NCI-H128 (cell line): ENCODE data around the gene COL11A1.

ENCODE experiments used
- DNase-seq: peaks from one replicate; lab custom pipeline; 2025; ENCODE audit not compliant: unreplicated experiment; lab: John Stamatoyannopoulos, UW

The COL11A1 gene

DNA sequence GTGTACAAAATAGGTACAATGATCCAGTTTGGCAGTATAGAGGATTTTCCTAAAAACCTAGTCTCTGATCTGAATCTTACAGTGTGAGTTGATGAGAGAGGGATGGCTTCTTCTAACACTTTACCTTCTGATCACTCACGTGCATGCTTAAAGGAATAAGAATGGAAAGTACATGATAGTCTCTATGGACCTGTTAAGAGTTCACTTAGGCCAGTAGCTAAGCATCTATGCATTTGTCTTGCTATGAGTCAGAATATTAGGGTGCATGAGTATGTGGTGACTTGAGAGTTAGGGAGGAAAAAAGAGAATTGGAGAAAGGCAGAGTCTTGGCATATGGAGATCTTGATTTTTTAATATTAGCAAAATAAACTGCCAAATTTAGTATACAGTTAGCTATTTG is 206.3 kb downstream of the COL11A1 start:
- no peak for DNase-seq

DNA sequence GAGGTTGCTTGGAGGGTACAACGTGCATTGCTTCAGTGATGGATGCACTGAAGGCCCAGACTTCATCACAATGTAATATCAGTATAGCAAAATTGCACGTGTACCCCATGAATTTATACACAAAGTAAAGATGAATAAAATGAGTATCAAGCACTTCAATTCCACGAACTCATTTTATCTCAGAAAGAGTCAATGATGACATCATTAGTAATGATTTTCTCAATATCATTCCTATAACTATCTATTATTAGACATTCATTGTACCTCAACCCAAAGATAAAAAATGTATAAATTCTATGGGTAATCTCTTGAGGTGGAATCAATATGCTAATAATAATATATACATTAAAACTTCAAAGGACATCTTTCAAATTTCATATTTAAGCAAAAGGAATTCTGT is 208.4 kb downstream of the COL11A1 start:
- DNase-seq = no peak

DNA sequence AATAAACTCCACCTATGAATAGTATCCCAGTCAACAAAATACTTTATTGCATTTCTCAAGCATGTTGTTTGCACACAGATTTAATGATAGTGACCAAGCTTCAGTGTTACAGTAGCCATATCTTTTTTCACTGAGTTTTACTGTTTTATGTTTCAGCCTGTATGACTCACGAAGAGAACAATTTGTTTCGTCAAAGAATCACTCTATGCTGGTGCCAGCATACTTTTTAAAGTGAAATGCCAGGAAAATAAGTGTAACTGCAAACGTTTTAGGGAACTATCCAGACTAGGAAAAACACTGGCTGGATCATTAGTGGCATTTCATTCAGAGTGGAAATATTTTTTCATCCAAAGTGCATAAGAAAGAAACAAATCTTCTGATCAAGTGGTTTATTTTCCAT is 210.8 kb downstream of the COL11A1 start:
- DNase-seq = no peak

DNA sequence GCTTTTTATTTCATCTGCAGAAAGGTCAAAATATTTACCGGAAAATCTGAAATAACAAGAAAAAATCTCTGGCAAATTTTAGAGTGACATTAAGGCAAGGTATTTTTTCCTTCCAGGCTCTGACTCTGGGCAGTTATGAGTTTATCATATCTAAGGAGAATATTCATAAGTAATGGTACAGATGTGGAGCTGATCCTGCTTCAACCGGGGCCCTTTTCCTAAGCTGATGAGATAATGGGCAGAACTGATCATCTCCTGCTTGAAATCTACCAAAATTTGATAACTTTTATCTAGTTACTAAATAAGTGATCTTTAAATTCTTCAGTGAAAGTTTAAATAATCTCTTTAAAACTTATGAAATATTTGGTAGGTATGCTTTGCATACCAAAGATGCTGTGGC is 211.6 kb downstream of the COL11A1 start:
- DNase-seq = no peak

DNA sequence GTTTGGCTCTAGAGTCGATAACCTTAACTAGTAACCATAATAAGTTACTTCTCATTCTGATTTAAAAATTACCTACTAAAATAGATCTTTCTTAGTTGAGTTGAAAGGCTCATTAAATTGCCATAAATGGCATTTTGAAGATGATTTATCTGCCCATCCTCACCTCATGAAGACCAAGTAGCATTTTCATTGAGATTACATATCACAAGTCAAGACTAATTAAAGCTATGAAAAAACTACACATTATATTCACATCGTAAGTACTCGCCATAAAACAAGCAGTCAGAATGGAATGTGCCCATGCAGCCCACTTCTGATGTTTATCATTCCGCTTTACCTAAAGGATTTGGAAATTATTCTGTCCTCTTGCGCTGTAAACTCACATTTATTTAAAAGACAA is 212.0 kb downstream of the COL11A1 start:
- no peak for DNase-seq

DNA sequence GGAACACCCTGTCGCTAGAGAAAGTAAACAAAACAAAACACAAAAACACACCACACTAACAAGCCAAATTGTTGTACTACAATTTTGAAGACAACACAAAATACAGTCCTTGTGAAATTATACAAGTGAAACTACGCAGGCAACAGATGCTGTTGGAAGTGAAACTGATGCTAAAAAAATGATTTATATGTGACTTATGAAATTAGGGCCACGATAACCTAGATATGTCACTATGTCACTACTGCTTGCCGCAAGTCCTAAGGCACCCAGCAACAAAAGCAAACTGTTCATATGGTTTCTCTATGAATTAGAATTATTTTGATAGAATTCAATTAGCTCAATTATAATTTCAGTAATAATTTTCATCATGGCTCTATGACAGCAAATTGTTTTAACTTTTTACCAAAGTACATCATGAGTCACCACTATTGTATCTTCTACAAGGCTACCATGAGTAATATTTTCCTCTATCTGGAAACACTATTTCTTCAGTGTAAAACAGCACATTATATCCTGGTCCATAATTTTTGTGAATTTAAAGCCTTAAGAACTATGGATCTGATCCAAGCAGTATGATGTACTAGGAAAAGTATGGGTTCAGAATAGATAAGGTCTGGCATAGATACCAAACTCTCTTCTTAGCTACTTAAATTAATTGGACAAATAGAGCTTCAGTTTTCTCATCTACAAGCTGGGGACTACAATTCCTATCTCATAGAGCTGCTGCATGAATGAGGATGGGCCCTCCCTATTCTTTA is 216.3 kb downstream of the COL11A1 start:
- DNase-seq = no peak

DNA sequence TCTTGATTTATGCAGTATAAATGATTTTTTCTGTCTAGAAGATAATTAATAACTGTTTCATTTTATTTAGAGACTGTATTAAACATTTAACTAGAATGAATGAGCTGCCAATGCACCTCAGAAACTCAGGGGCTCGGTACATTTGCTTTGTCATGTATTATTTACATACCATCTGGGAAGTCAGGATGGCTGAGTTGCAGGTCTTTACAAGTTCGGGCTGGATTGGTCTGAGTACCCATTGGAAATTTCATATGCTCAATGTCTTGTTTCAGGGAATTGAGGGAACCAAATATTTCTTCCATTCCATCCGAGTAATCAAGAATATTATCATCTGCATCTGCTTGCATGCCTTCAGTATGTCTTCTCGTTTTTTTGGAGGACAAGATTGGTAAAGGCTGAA is 221.7 kb downstream of the COL11A1 start:
- no peak for DNase-seq

DNA sequence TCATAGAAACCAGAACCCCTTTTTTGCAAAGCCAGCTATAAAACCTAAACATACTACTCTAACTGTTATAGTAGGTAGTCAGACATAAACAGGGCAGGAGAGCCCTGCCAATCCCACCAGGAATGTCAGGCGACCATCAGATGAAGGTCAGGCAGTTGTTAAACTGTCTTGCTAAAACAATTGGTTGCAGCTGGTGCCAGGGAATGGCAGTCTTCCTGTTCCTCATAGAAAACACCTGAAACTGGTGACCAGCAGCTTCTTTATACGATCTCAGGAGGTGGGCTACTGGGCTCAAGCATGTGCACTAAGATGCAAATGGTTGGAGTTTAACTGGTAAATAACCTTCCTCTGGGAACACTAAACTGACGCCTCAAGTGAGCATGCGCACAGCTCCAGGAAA is 224.1 kb downstream of the COL11A1 start:
- DNase-seq = no peak

DNA sequence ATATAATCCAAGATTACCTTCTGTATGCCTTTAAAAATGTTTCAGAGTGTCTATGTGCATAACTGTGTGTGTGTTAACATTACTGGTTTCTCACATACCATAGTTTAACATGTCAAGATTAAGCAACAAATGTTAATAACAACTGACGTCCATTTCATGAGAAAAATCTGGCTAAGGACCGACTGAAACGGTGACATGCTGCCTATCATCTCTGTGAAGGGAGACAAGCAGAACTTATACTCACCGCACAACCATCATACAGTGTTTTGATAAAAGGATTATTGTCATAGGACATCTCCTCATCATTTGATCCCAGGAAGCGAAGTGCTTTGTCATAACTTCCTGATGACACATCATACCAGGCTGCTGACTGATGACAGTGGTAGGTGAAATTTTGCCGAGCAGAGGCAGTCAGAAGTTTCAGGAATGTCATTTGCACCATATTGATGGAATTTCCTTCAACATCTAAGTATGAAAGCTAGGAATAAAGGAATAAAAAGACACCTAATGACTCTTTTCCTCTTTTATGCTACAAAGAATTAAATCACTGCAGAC is 228.8 kb downstream of the COL11A1 start:
- no peak for DNase-seq

DNA sequence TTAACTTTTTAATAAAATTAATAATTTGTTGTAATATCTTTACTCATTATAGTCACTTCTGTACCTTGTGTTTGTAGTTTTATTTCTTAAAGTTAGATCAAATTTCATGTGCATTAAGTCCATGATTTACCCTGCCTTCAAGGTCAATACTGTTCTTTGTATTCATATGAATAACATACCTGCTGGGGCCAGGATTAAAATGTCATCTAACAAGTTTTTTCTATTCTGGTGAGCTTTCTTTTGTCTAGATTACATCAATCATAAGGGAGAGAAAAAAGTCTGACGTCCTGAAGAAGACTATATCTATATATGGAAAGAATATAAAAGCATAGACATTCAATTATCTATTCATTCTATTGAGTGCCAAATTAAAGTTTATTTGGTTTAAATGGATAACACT is 232.6 kb downstream of the COL11A1 start:
- DNase-seq = no peak

DNA sequence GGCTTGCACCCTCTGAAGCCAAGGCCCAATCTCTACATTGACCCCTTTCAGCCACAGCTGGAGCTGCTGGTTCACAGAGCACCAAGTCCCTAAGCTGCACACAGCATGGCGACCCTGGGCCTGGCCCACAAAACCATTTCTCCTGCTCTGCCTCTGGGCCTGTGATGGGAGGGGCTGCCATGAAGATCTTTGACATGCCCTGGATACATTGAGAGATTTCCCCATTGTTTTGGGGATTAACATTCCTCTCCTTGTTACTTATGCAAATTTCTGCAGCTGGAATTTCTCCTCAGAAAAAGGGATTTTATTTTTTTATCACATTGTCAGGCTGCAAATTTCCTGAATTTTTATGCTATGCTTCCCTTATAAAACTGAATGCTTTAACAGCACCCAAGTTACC is 235.8 kb downstream of the COL11A1 start:
- DNase-seq = no peak

DNA sequence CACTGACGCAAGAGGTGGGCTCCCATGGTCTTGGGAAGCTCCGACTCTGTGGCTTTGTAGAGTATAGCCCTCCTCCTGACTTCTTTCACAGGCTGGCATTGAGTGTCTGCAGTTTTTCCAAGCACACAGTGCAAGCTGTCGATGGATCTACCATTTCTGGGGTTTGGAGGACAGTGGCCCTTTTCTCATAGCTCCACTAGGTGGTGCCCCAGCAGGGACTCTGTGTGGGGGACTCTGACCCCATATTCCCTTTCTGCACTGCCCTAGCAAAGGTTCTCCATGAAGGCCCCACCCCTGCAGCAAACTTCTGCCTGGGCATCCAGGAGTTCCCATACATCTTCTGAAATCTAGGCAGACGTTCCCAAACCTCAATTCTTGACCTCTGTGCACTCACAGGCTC is 236.2 kb downstream of the COL11A1 start:
- no peak for DNase-seq

DNA sequence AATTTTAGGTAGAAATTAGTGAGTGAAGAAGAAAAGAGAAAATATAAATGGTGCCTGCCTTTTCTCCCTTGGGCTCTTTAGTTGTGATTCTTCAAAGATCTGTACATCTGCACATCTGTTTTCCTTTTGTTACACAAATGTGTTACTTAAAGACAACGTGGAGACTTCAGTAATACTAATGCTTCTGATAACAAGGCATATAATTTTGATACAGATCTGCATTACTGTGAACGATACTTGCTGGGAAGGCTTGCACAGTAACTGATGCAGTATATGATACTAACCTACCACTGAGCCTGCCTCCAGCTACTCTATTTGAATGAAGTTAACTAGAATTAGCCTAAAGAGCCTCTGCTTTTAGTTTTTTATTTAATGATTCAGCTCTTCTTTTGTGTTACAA is 244.6 kb downstream of the COL11A1 start:
- no peak for DNase-seq

DNA sequence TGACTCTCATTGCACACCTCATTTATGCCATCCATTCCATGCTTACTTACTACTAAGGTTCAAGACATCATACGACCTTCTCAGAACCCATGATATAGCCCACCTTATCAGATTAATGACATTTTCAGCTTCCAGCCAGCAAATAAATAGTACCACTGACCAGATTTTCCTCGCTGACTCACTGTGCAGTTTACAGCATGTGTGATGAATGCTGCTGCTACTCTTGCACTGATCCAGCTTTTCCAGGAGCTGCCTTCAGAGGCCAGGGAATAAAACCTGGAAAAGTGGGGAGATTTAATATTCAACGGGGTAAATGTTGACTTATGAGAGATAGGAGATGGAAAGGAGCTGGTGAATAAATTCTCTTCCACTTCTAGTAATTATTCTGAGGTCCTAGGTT is 247.1 kb downstream of the COL11A1 start:
- DNase-seq = no peak

DNA sequence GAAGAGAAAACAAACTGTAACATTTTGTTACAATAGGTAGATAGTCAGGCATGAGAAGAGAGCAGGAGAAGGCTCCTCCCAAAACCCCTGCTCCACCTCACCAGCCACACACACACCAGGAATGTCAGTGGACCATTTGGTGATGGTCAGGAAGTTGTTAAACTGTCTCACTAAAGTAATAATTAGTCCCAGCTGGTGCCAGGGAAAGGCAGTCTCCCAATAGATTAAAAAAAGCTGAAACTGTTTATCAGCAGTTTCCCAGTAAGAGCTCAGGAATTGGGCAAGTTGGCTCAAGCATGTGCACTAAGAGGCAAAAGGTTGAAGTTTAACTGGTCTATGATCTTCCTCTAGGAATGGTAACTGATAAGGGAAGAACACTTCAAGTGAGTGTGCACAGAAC is 249.6 kb downstream of the COL11A1 start:
- DNase-seq = no peak

DNA sequence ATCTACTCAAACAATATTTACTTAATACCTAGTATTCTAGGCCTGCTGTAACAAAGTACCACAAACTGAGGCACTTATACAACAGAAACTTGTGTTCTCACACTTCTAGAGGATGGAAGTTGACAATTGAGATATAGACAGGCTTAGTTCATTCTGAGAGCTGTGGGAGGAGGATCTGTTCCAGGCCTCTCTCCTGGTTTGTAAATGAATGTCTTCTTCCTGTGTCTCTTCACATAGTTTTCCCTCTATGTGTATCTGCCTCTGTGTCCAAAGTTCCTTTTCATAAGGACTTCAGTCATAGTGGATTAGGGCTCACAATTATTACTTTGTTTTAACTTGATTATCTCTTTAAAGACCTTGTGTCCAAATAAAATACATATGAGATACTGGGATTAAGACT is 251.1 kb downstream of the COL11A1 start:
- DNase-seq = no peak

DNA sequence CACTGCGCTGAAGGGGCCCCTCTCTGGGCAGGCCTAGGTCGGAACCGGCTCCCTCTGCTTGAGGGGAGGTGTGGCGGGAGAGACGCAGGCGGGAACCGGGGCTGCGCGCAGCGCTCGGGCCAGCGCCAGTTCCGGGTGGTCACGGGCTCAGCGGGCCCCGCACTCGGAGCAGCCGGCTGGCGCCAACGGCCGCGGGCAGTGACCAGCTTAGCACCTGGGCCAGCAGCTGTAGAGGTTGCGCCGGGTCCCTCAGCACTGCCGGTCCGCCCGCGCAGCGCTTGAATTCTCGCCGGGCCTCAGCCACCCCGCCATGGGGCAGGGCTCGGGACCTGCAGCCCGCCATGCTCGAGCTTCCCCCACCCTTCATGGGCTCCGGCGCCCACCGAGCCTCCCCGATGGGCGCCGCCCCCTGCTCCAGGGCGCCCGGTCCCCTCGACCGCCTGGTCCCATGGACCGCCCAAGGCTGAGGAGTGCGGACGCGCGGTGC is 254.6 kb downstream of the COL11A1 start:
- no peak for DNase-seq

DNA sequence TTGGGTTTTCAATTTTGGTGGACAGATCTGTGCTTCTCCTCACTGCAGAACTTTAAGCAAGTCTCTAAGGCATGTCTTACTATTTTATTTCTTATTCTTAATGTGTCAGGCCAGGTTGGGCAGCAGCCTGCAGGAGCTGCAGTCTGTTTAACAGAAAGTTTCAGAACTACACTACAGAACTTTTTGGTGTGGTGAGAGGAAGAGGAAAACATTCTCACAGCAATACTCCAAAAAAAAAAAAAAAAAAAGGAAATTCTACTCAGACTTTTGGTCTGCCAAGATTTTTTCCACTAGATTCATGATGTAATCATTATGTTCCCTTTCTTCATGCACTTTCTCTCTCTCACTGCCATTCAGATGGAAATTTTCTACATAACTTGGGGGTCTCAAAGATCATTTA is 255.2 kb downstream of the COL11A1 start:
- DNase-seq = no peak

DNA sequence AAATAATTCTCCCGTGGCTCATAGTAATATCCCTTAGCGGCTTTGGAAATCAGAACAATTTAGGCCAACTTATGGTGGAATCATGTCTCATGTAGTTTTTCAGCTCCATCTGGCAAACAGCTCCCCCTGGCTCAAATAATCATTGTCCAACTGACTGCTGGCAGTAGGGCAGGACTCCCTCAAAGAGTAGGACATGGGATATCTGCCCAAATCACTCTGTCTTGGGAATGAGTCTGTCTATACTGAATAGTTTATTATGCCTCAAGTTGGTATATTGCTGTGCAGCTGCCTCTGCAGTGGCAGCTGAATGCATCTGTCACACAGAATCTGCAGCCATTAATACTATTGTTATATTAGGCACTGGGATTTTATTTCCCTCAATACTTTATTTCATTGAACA is 255.7 kb downstream of the COL11A1 start:
- DNase-seq = no peak

DNA sequence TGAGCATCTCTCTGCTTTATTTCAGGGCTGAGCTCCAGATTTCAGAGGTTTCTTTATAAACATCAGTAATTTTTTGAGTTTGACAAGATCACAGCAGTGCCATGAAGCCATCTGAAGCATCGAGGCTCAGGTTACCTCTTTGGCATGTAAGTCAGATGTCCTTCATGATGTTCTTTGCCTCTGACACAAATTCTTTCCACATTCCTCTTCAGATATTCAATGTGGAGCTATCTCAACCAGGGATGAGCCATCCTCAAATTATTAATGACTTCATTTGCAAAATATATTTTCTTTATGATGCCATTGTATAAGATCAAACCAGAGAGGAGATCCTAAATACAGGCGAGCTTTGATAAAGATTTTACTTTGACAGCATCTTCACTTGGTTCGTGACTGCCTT is 256.7 kb downstream of the COL11A1 start:
- DNase-seq = no peak

DNA sequence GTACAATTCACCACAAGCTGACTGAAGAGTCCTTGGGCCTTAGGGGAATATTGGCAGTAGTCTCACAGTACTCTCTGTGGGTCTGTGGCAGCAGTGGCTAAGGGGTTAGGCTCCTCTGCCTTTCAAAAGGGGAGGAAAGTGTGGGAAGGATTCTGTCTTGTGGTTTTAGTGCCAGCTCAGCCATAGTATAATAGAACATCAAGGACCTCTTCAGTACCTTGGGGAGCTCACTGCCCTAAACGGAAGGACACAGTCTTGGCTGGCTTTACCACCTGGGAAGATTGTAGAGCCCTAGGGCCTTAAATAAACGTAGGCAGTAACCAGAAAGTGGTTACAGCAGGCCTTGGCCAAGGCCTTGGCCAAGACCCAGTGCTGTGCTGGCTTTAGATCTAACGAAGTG is 265.7 kb downstream of the COL11A1 start:
- no peak for DNase-seq

DNA sequence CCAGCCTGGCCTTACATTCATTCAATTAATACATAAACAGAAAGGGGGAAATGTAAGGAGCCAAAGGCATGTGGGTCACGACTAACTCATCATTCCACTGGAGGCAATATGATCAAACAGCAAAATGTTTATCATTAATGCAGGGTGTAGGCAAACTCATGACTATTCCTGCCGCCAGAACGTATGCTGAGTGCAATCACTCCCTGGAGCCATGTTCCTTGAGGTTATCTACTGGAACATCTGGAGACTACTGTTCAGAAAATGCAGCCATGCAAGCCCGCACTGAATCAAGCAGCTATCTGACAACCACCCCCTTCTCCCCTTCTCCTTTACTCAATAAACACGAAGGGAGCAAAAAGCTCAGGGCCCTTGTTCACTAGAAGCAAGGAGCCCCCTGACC is 267.6 kb downstream of the COL11A1 start:
- DNase-seq = no peak

DNA sequence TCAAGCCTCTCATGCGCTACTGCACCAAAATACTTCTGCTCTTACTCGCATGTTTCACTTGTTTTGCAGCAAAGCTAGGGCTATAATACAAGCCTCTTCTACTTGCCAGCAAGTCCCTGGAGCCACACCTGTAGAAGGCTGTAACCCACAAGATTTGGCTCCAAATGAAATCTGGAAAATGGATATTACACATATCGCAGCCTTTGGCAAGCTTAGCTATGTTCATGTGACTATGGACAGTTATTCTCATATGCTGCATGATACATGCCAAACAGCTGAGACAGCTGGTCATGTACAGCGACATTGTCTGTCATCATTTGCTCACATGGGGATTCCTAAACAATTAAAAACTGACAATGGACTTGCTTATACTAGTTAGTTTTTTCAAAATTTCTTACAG is 270.3 kb downstream of the COL11A1 start:
- DNase-seq = no peak
